SW480 (cell line): ENCODE data around the gene PLGRKT.
"Not testable (repeated sequence)": the region's sequence is repeated elsewhere in the genome, so short reads cannot be mapped to it uniquely, and the experiment has no call there.

Source experiments
- DNase-seq: peaks from one replicate; pipeline ENCODE4 v3.0.0-alpha.2; 2016; ENCODE audit warnings: low spot score

The PLGRKT gene

GRCh38 chr9:5452286-5452609 is 14.5 kb upstream of the PLGRKT start:
- no peak for DNase-seq

GRCh38 chr9:5450359-5451091 is 12.8 kb upstream of the PLGRKT start, which contains the start of gene CD274:
Gene CD274, plus strand, starts transcription at chr9:5450542. Its CDS starts 5,572 bp downstream, at chr9:5456114.
- DNase-seq = peak; percentile 90

GRCh38 chr9:5449521-5450358 is 12.0 kb upstream of the PLGRKT start:
- DNase-seq = no peak

- no peak for DNase-seq
Measured at GRCh38 chr9:5448461-5449435, 11.0 kb upstream of the PLGRKT start.

GRCh38 chr9:5448016-5448415 is 10.3 kb upstream of the PLGRKT start:
- DNase-seq = no peak

- no peak for DNase-seq
Measured at GRCh38 chr9:5447337-5447736, 9.6 kb upstream of the PLGRKT start.

- no peak for DNase-seq
Measured at GRCh38 chr9:5446451-5447236, 8.9 kb upstream of the PLGRKT start.

GRCh38 chr9:5445886-5446285 is 8.2 kb upstream of the PLGRKT start:
- DNase-seq = no peak

- not testable (repeated sequence) for DNase-seq
Measured at GRCh38 chr9:5445096-5445495, 7.4 kb upstream of the PLGRKT start.

GRCh38 chr9:5443850-5444249 is 6.1 kb upstream of the PLGRKT start:
- DNase-seq = no peak

GRCh38 chr9:5442400-5443011 is 4.8 kb upstream of the PLGRKT start:
- DNase-seq = peak; percentile 68

GRCh38 chr9:5441043-5441442 is 3.3 kb upstream of the PLGRKT start:
- DNase-seq = no peak

GRCh38 chr9:5440426-5440825 is 2.7 kb upstream of the PLGRKT start:
- no peak for DNase-seq

- DNase-seq = no peak
Measured at GRCh38 chr9:5438301-5439162, 807 bp upstream of the PLGRKT start.

- DNase-seq = no peak
Measured at GRCh38 chr9:5436441-5436840, 1.3 kb downstream of the PLGRKT start.

GRCh38 chr9:5435912-5436311 is 1.8 kb downstream of the PLGRKT start:
- DNase-seq = no peak

- DNase-seq = not testable (repeated sequence)
Measured at GRCh38 chr9:5433841-5434810, 3.6 kb downstream of the PLGRKT start.

- DNase-seq = not testable (repeated sequence)
Measured at GRCh38 chr9:5433328-5433727, 4.4 kb downstream of the PLGRKT start.

- not testable (repeated sequence) for DNase-seq
Measured at GRCh38 chr9:5432890-5433289, 4.8 kb downstream of the PLGRKT start.
